ENCODE measurements around the gene NKG7.

The NKG7 gene

DNA sequence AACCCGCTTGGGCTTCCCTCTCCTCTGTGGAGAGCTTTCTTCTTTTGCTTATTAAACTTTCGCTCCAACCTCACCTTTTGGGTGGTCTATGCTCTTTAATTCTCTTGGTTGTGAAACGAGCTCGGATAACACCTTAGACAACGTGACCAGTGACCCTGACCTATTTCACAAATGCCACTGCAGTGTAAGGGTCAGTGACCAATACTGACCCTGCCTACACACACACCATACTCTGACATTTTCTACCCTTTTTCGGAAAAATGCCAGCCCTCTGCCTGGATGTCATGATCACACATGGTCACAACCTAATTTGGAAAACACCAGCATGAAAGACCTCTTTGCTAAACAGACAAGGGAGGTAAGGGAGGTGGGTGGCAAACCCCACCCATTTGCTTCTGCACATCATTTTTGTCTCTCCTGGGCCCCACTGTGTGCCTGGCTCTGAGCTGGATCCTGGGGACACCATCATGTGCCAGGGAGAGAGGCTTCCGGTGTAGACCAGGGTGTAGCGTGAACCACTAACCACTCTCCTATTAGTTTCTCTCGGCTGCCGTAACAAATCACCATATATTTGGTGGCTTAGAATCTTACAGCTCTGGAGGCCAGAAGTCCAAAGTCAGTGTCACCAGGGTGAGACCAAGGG lies 16.2 kb downstream of the NKG7 start:
- Histone ChIP-seq H2AFZ (ENCODE audit: low read depth, low read length) (no peak overlapping the region), H3K27ac (ENCODE audit: low read length) (no peak overlapping the region), H3K9ac (ENCODE audit: low read depth, low read length) (no peak overlapping the region), H4K20me1 (ENCODE audit: insufficient read depth, low read length) (peaks cover 15% of the 10 kb centered on the region), H3K79me2 (ENCODE audit: insufficient read depth, low read length) (no peaks in the 10 kb centered on the region; the same call in 1 of the 2 replicates), H3K36me3 (ENCODE audit: insufficient read depth, low read length) (peaks cover 17% of the 10 kb centered on the region), H3K27me3 (ENCODE audit: insufficient read depth, low read length, poor library complexity) (no peaks in the 10 kb centered on the region), H3K4me2 (ENCODE audit: insufficient read depth, low read length) (no peak overlapping the region), H3K4me1 (ENCODE audit: insufficient read depth, low read length) (peaks cover 9% of the 10 kb centered on the region), H3K4me3 (ENCODE audit: low read depth in 1 of 2, low read length in 2 of 2) (no peak overlapping the region), H3K9me3 (ENCODE audit: insufficient read depth, low read length, severe bottlenecking) (no peaks in the 10 kb centered on the region)
- DNase-seq (no peak), ATAC-seq (ENCODE audit: insufficient read depth, low read depth) (no peak)
- TF ChIP-seq CTCF (IDR thresholded peaks at IDR 0.05; ENCODE audit: borderline replicate concordance, extremely low read depth, low read length, poor library complexity, severe bottlenecking) (no peak), EZH2 (IDR thresholded peaks at IDR 0.05; ENCODE audit: borderline replicate concordance, low read depth, low read length, severe bottlenecking) (no peak)

- Histone ChIP-seq H3K36me3 (ENCODE audit: insufficient read depth, low read length) (peaks cover 29% of the 10 kb centered on the region), H3K9ac (ENCODE audit: low read depth, low read length) (no peak overlapping the region), H3K4me1 (ENCODE audit: insufficient read depth, low read length) (peaks cover 9% of the 10 kb centered on the region), H3K27ac (ENCODE audit: low read length) (no peak overlapping the region), H3K4me3 (ENCODE audit: low read depth in 1 of 2, low read length in 2 of 2) (no peak overlapping the region), H3K79me2 (ENCODE audit: insufficient read depth, low read length) (no peaks in the 10 kb centered on the region), H3K27me3 (ENCODE audit: insufficient read depth, low read length, poor library complexity) (no peaks in the 10 kb centered on the region), H2AFZ (ENCODE audit: low read depth, low read length) (no peak overlapping the region), H4K20me1 (ENCODE audit: insufficient read depth, low read length) (peaks cover 15% of the 10 kb centered on the region), H3K4me2 (ENCODE audit: insufficient read depth, low read length) (no peak overlapping the region), H3K9me3 (ENCODE audit: insufficient read depth, low read length, severe bottlenecking) (no peaks in the 10 kb centered on the region)
- peak; percentile 90 for ATAC-seq (ENCODE audit: insufficient read depth, low read depth)
- DNase-seq: peak; percentile 75
- TF ChIP-seq CTCF (IDR thresholded peaks at IDR 0.05; ENCODE audit: borderline replicate concordance, extremely low read depth, low read length, poor library complexity, severe bottlenecking) (no peak), EZH2 (IDR thresholded peaks at IDR 0.05; ENCODE audit: borderline replicate concordance, low read depth, low read length, severe bottlenecking) (no peak)
Observed at GRCh38 chr19:51354742-51355148, 17.7 kb downstream of the NKG7 start.

GRCh38 chr19:51354103-51354741 lies 18.2 kb downstream of the NKG7 start:
- H3K4me2 ChIP-seq (ENCODE audit: insufficient read depth, low read length): no peak overlapping the region
- H3K9me3 ChIP-seq (ENCODE audit: insufficient read depth, low read length, severe bottlenecking): no peaks in the 10 kb centered on the region
- ATAC-seq (ENCODE audit: insufficient read depth, low read depth) (no peak), DNase-seq (no peak)
- no peak overlapping the region for H3K4me3 ChIP-seq (ENCODE audit: low read depth in 1 of 2, low read length in 2 of 2)
- no peak overlapping the region for H3K9ac ChIP-seq (ENCODE audit: low read depth, low read length)
- no peak overlapping the region for H2AFZ ChIP-seq (ENCODE audit: low read depth, low read length)
- peaks cover 15% of the 10 kb centered on the region for H4K20me1 ChIP-seq (ENCODE audit: insufficient read depth, low read length)
- H3K27me3 ChIP-seq (ENCODE audit: insufficient read depth, low read length, poor library complexity): no peaks in the 10 kb centered on the region
- TF ChIP-seq CTCF (IDR thresholded peaks at IDR 0.05; ENCODE audit: borderline replicate concordance, extremely low read depth, low read length, poor library complexity, severe bottlenecking): no peak
- H3K36me3 ChIP-seq (ENCODE audit: insufficient read depth, low read length): peaks cover 29% of the 10 kb centered on the region
- H3K79me2 ChIP-seq (ENCODE audit: insufficient read depth, low read length): no peaks in the 10 kb centered on the region
- H3K27ac ChIP-seq (ENCODE audit: low read length): no peak overlapping the region
- peaks cover 9% of the 10 kb centered on the region for H3K4me1 ChIP-seq (ENCODE audit: insufficient read depth, low read length)

Data from DND-41 (cell line).